ENCODE results near the gene DLK1. TPM values are rescaled to one million over a fixed set of nuclear protein-coding genes. Genes with fewer than 3 reads are reported as not detected.

Gene DLK1
- total RNA-seq (2014; rRNA removed; shearing (Covaris generic)) = 0.37 and 1.5 TPM in 2 replicates

- Histone ChIP-seq H3K27me3 (ENCODE audit: control insufficient read depth, insufficient read depth, low read length) (peaks cover 34% of the 10 kb centered on the region), H3K36me3 (replicated peaks; ENCODE audit: control insufficient read depth, insufficient read depth, low read length) (no peaks in the 10 kb centered on the region), H3K4me3 (ENCODE audit: insufficient read depth, low read depth, low read length) (peak within 1 kb of the TSS; percentile 39)
- peak; percentile 88 for DNase-seq
Observed at GRCh38 chr14:100726550-100727085, at the start of gene DLK1. TSS of gene DLK1 (plus strand) at chr14:100726892. CDS start at chr14:100727069, 177 bp downstream.

DNA sequence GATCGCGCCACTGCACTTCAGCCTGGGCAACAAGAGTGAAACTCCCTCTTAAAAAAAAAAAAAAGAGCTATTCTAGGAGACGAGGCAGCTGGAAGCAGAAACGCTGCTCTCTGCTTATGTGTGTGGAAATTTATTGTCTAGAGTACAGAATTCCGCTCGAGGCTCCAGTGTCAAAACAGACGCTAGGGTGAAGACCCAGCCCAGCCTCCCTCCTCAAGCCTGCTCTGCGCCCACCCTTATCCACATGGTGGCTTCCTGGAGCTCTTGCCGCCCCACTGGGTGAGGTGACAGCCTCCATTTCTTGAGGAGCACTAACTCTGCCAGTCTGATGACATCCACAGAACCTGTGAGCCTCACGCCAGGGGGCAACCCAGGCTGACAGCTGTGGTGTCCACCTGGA is 49.5 kb upstream of the DLK1 start:
- no peaks in the 10 kb centered on the region for H3K36me3 ChIP-seq (replicated peaks; ENCODE audit: control insufficient read depth, insufficient read depth, low read length)
- DNase-seq = no peak
- H3K27me3 ChIP-seq (ENCODE audit: control insufficient read depth, insufficient read depth, low read length) = 0 out of 2 replicates have a peak, but pooled peaks cover 5% of the 10 kb centered on the region
- H3K4me3 ChIP-seq (ENCODE audit: insufficient read depth, low read depth, low read length) = no peak overlapping the region

- no peak overlapping the region for H3K4me3 ChIP-seq (ENCODE audit: insufficient read depth, low read depth, low read length)
- H3K27me3 ChIP-seq (ENCODE audit: control insufficient read depth, insufficient read depth, low read length) = no peaks in the 10 kb centered on the region
- peak; percentile 83 for DNase-seq
- H3K36me3 ChIP-seq (replicated peaks; ENCODE audit: control insufficient read depth, insufficient read depth, low read length) = no peaks in the 10 kb centered on the region
Observed at GRCh38 chr14:100677554-100678468, 48.9 kb upstream of the DLK1 start.

DNA sequence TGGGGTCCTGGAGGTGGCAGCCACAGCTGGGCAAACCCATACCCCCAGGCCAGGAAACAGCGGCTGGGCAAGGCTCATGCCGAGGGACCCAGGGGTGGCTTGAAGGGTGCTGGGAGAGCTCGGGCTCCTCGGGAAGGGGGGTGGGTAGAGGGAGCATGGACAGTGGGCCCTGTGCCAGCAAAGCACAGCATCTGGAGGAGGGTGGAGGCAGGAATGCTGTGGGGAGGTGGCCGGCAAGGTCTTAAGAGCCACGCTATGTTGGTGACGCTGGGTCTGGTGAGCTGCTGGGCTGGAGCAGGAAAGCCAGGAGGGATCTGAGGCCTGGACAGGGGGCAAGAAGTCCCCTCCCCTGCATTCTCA is 48.2 kb upstream of the DLK1 start:
- H3K36me3 ChIP-seq (replicated peaks; ENCODE audit: control insufficient read depth, insufficient read depth, low read length) = no peaks in the 10 kb centered on the region
- DNase-seq = no peak
- no peak overlapping the region for H3K4me3 ChIP-seq (ENCODE audit: insufficient read depth, low read depth, low read length)
- no peaks in the 10 kb centered on the region for H3K27me3 ChIP-seq (ENCODE audit: control insufficient read depth, insufficient read depth, low read length)

DNA sequence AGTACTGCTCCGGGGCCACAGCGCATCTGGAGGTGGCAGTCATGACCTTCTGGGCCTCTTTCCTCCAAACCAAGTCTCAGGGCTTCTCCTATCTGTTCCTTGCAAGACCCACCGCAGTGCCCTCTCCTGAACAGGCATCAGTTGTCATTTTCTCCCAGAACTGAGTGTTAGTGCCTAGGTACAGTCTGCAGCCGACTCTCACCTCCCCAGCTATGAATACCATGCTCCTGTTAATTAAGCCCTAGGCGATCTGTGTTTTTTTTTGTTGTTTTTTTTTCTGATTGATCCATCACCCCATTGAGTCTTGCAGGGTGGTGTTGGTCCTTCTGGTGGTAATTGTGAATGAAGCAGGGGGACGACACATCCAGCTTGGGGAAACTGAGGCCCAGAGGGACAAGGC is 47.5 kb upstream of the DLK1 start:
- H3K27me3 ChIP-seq (ENCODE audit: control insufficient read depth, insufficient read depth, low read length) = no peaks in the 10 kb centered on the region
- H3K4me3 ChIP-seq (ENCODE audit: insufficient read depth, low read depth, low read length) = no peak overlapping the region
- no peak for DNase-seq
- H3K36me3 ChIP-seq (replicated peaks; ENCODE audit: control insufficient read depth, insufficient read depth, low read length) = no peaks in the 10 kb centered on the region

GRCh38 chr14:100679707-100680438 is 46.8 kb upstream of the DLK1 start:
- Histone ChIP-seq H3K36me3 (replicated peaks; ENCODE audit: control insufficient read depth, insufficient read depth, low read length) (no peaks in the 10 kb centered on the region), H3K27me3 (ENCODE audit: control insufficient read depth, insufficient read depth, low read length) (no peaks in the 10 kb centered on the region), H3K4me3 (ENCODE audit: insufficient read depth, low read depth, low read length) (no peak overlapping the region)
- DNase-seq = no peak

DNA sequence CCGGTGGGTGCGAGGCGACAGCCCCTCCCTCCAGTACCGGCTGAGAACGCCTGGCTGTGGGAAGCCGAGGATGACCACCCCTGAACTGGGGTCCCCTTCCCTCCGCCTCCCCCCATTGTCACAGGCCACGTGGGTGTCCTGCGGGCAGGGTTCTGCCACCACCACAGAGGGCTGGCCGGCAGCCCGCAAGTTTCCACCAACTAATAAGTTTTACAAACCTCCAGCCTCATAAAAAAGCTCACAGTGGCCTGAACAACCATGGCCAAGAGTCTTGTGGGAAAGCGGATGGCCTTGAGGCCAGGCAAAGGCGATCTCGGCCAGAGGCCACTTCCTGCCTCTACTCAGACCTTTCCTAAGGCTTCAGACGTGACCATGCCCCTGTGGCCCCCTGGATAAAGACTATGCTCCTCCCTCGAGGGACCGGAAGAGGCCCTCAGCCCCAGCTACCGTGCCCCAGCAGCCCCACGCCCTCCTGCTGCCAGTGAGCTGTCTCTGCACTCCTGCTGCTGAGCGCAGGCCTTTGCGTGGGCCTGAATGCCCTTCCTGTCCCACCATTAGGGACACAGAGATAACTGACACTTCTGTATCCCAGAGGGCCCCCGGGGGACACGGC is 46.1 kb upstream of the DLK1 start:
- H3K36me3 ChIP-seq (replicated peaks; ENCODE audit: control insufficient read depth, insufficient read depth, low read length) = no peaks in the 10 kb centered on the region
- H3K27me3 ChIP-seq (ENCODE audit: control insufficient read depth, insufficient read depth, low read length) = no peaks in the 10 kb centered on the region
- H3K4me3 ChIP-seq (ENCODE audit: insufficient read depth, low read depth, low read length) = no peak overlapping the region
- DNase-seq = peak; percentile 73

DNA sequence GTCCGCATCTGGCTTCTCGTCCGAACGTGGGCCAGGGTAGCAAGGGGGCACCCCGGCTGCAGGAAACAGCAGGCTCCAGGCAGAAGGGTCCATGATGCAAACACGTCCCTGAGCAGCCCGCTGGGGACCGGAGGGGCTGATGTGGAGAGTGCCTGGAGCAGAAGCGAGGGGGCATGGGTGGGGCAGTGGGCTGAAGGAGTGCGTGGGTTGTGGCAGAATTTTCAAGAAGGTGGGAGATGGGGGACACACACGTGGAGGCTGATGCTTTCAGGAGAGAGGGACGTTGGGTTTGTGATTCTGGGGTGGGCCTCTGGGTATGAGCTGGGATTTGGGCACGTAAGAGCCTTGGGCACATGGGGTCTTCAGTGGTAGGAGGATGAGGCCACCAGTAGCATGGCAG is 45.6 kb upstream of the DLK1 start:
- no peak for DNase-seq
- no peak overlapping the region for H3K4me3 ChIP-seq (ENCODE audit: insufficient read depth, low read depth, low read length)
- no peaks in the 10 kb centered on the region for H3K27me3 ChIP-seq (ENCODE audit: control insufficient read depth, insufficient read depth, low read length)
- no peaks in the 10 kb centered on the region for H3K36me3 ChIP-seq (replicated peaks; ENCODE audit: control insufficient read depth, insufficient read depth, low read length)

DNA sequence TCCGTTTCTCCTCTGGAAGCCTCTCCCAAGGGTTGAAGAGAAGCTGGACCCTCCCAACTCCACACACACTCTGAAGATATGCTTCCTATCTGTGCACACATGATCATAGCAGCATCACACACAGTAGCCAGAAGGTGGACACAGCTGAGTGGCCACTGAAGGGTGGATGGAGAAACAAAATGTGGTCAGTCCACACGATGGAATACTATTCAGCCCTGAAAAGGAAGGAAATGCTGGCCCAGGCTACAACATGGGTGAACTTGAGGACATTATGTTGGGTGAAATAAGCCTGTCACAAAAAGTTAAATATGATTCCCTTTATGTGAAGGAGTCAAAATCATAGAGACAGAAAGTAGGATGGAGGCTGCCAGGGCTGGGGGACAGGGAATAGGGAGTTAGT is 43.9 kb upstream of the DLK1 start:
- H3K27me3 ChIP-seq (ENCODE audit: control insufficient read depth, insufficient read depth, low read length) = no peaks in the 10 kb centered on the region
- no peak for DNase-seq

DNA sequence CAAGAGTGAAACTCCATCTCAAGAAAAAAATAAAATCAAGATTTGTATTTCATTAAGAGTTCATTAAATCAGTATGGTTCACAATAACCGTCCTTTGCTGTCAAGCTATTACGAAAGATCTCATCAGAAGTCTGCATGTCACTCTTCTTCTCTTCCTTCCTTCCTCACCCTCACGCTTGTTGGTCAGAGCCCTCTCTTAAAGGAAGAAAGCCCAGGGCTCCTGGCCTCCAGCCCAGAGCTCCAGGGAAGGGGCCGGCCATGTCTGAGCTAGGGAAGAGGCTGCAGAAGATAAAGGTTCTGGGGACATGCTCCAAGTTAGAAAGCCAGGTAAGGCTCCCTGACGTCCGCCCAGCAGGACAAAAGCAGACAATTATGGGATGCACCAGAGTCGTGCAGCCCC is 43.1 kb upstream of the DLK1 start:
- Histone ChIP-seq H3K27me3 (ENCODE audit: control insufficient read depth, insufficient read depth, low read length) (no peaks in the 10 kb centered on the region), H3K36me3 (replicated peaks; ENCODE audit: control insufficient read depth, insufficient read depth, low read length) (no peaks in the 10 kb centered on the region), H3K4me3 (ENCODE audit: insufficient read depth, low read depth, low read length) (no peak overlapping the region)
- no peak for DNase-seq

More for the DNA sequence above, 43.9 kb upstream of the DLK1 start:
- Histone ChIP-seq H3K36me3 (replicated peaks; ENCODE audit: control insufficient read depth, insufficient read depth, low read length) (no peaks in the 10 kb centered on the region), H3K4me3 (ENCODE audit: insufficient read depth, low read depth, low read length) (no peak overlapping the region)

GRCh38 chr14:100684154-100684553 is 42.5 kb upstream of the DLK1 start:
- H3K36me3 ChIP-seq (replicated peaks; ENCODE audit: control insufficient read depth, insufficient read depth, low read length) = no peaks in the 10 kb centered on the region
- H3K4me3 ChIP-seq (ENCODE audit: insufficient read depth, low read depth, low read length) = no peak overlapping the region
- H3K27me3 ChIP-seq (ENCODE audit: control insufficient read depth, insufficient read depth, low read length) = no peaks in the 10 kb centered on the region
- no peak for DNase-seq

DNA sequence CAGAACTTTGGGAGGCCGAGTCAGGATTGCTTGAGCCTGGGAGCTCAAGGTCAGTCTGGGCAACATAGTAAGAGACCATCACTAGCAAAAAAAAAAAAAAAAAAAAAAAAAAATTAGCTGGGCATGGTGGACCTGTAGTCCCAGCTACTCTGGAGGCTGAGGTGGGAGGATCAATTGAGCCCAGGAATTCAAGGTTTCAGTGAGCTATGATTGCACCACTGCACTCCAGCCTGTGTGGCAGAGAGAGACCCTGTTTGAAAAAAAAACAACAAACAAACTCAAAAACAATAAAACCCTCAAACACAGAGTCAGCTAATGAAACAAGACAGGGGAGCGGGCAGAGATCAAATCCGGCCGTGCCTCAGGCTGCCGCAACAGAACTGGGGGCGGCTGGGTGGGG is 41.7 kb upstream of the DLK1 start:
- Histone ChIP-seq H3K36me3 (replicated peaks; ENCODE audit: control insufficient read depth, insufficient read depth, low read length) (no peaks in the 10 kb centered on the region), H3K4me3 (ENCODE audit: insufficient read depth, low read depth, low read length) (no peak overlapping the region), H3K27me3 (ENCODE audit: control insufficient read depth, insufficient read depth, low read length) (no peaks in the 10 kb centered on the region)
- no peak for DNase-seq

- no peak overlapping the region for H3K4me3 ChIP-seq (ENCODE audit: insufficient read depth, low read depth, low read length)
- no peaks in the 10 kb centered on the region for H3K27me3 ChIP-seq (ENCODE audit: control insufficient read depth, insufficient read depth, low read length)
- DNase-seq = peak; percentile 75
Observed at GRCh38 chr14:100686858-100687257, 39.8 kb upstream of the DLK1 start.

DNA sequence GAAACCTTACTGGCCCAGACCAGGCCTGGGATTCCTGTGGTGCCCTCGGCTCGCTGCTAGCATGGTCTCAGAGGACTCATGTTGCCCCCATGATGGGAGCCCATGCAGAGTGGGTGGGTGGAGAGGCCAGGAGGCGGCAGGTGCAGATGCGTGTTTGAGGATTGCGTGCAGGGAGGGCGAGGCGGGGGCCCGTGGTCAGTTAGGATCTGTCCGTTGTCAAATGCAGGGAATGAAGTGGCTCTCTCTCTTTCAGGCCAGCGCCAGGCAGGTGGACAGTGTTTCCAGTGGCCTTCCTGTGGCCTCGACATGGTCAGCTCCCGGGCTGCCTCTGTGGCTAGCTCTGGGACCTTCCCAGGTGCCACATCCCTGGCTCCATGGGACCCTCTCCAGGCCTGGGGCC is 39.3 kb upstream of the DLK1 start:
- H3K36me3 ChIP-seq (replicated peaks; ENCODE audit: control insufficient read depth, insufficient read depth, low read length) = no peaks in the 10 kb centered on the region
- H3K4me3 ChIP-seq (ENCODE audit: insufficient read depth, low read depth, low read length) = no peak overlapping the region
- no peaks in the 10 kb centered on the region for H3K27me3 ChIP-seq (ENCODE audit: control insufficient read depth, insufficient read depth, low read length)
- no peak for DNase-seq

More at GRCh38 chr14:100686858-100687257, 39.8 kb upstream of the DLK1 start:
- H3K36me3 ChIP-seq (replicated peaks; ENCODE audit: control insufficient read depth, insufficient read depth, low read length) = no peaks in the 10 kb centered on the region
